Measurements from ENCODE around the gene LOC128125822.
"Not testable (repeated sequence)": the region's sequence is repeated elsewhere in the genome, so short reads cannot be mapped to it uniquely, and the experiment has no call there.

The LOC128125822 gene

GRCh38 chr6:63572044-63572746 lies at the start of gene LOC128125822, which contains the start of gene PTP4A1:
Gene LOC128125822 (plus strand): TSS chr6:63572480.
Gene PTP4A1 (plus strand): TSS chr6:63572480. CDS start chr6:63576881, 4,401 bp downstream.
- DNase-seq (ENCODE audit: low read depth in 2 of 2), result peak; percentile 93 to 94

- not testable (repeated sequence) for DNase-seq (ENCODE audit: low read depth in 2 of 2)
These were observed 49.4 kb upstream of the LOC128125822 start for GRCh38 chr6:63522911-63523287.

GRCh38 chr6:63523630-63524029 lies 48.6 kb upstream of the LOC128125822 start:
- DNase-seq (ENCODE audit: low read depth in 2 of 2), result no peak

GRCh38 chr6:63525186-63525878 lies 46.9 kb upstream of the LOC128125822 start:
- no peak for DNase-seq (ENCODE audit: low read depth in 2 of 2)

- DNase-seq (ENCODE audit: low read depth in 2 of 2), result no peak
These were observed 45.3 kb upstream of the LOC128125822 start for GRCh38 chr6:63526931-63527330.

- DNase-seq (ENCODE audit: low read depth in 2 of 2), result no peak
These were observed 44.4 kb upstream of the LOC128125822 start for GRCh38 chr6:63527658-63528514.

GRCh38 chr6:63529498-63529897 lies 42.8 kb upstream of the LOC128125822 start:
- DNase-seq (ENCODE audit: low read depth in 2 of 2), result no peak

GRCh38 chr6:63530182-63530581 lies 42.1 kb upstream of the LOC128125822 start:
- DNase-seq (ENCODE audit: low read depth in 2 of 2), result no peak

- DNase-seq (ENCODE audit: low read depth in 2 of 2), result no peak
These were observed 41.3 kb upstream of the LOC128125822 start for GRCh38 chr6:63530991-63531390.

GRCh38 chr6:63533026-63533425 lies 39.3 kb upstream of the LOC128125822 start:
- no peak for DNase-seq (ENCODE audit: low read depth in 2 of 2)

GRCh38 chr6:63533952-63534351 lies 38.3 kb upstream of the LOC128125822 start:
- no peak for DNase-seq (ENCODE audit: low read depth in 2 of 2)

GRCh38 chr6:63537201-63537958 lies 34.9 kb upstream of the LOC128125822 start:
- no peak for DNase-seq (ENCODE audit: low read depth in 2 of 2)

- no peak for DNase-seq (ENCODE audit: low read depth in 2 of 2)
These were observed 34.4 kb upstream of the LOC128125822 start for GRCh38 chr6:63537959-63538300.

GRCh38 chr6:63538550-63538949 lies 33.7 kb upstream of the LOC128125822 start:
- DNase-seq (ENCODE audit: low read depth in 2 of 2), result no peak

- no peak for DNase-seq (ENCODE audit: low read depth in 2 of 2)
These were observed 29.3 kb upstream of the LOC128125822 start for GRCh38 chr6:63543001-63543400.

- no peak for DNase-seq (ENCODE audit: low read depth in 2 of 2)
These were observed 28.3 kb upstream of the LOC128125822 start for GRCh38 chr6:63543982-63544381.

GRCh38 chr6:63546236-63546635 lies 26.0 kb upstream of the LOC128125822 start:
- no peak for DNase-seq (ENCODE audit: low read depth in 2 of 2)

GRCh38 chr6:63546697-63547096 lies 25.6 kb upstream of the LOC128125822 start:
- no peak for DNase-seq (ENCODE audit: low read depth in 2 of 2)

- no peak for DNase-seq (ENCODE audit: low read depth in 2 of 2)
These were observed 23.2 kb upstream of the LOC128125822 start for GRCh38 chr6:63549076-63549475.

- no peak for DNase-seq (ENCODE audit: low read depth in 2 of 2)
These were observed 19.1 kb upstream of the LOC128125822 start for GRCh38 chr6:63553208-63553607.

GRCh38 chr6:63553900-63554299 lies 18.4 kb upstream of the LOC128125822 start:
- no peak for DNase-seq (ENCODE audit: low read depth in 2 of 2)

GRCh38 chr6:63554782-63555181 lies 17.5 kb upstream of the LOC128125822 start:
- no peak for DNase-seq (ENCODE audit: low read depth in 2 of 2)
